Panc1 (cell line): ENCODE results near the gene ZNF600.
"Not testable (repeated sequence)": the region's sequence is repeated elsewhere in the genome, so short reads cannot be mapped to it uniquely, and the experiment has no call there.

Source experiments
- POLR2AphosphoS5 ChIP-seq: IDR thresholded peaks from 2 replicates; pipeline ENCODE4 v1.6.1; 2012; ENCODE audit warnings: mild to moderate bottlenecking, low read depth, low read length, moderate library complexity
- SIN3A ChIP-seq: IDR thresholded peaks from 2 replicates; pipeline ENCODE4 v1.6.1; 2012; ENCODE audit warnings: low read depth, mild to moderate bottlenecking, low read length, moderate library complexity, borderline replicate concordance; ENCODE audit not compliant: insufficient read depth
- TCF7L2 ChIP-seq: IDR thresholded peaks from 2 replicates; pipeline ENCODE4 v1.6.1; 2011; ENCODE audit warnings: mild to moderate bottlenecking, low read depth, low read length, inconsistent platforms
- TF ChIP-seq, protein P1 (sequence below): fragments of 450-650 bp; IDR thresholded peaks from 2 replicates; pipeline ENCODE4 v1.5.1; 2017; ENCODE audit warnings: mild to moderate bottlenecking
- TF ChIP-seq, protein P2 (sequence below), 2 experiments: IDR thresholded peaks; 2 replicates each; pipeline ENCODE4 v1.6.1; 2011 to 2012; ENCODE audit warnings: low read depth in 2 of 2, control low read depth in 1 of 2, low read length in 1 of 2, mild to moderate bottlenecking in 1 of 2, moderate library complexity in 1 of 2; ENCODE audit not compliant: insufficient read depth in 1 of 2

- TF ChIP-seq, protein P1, sequence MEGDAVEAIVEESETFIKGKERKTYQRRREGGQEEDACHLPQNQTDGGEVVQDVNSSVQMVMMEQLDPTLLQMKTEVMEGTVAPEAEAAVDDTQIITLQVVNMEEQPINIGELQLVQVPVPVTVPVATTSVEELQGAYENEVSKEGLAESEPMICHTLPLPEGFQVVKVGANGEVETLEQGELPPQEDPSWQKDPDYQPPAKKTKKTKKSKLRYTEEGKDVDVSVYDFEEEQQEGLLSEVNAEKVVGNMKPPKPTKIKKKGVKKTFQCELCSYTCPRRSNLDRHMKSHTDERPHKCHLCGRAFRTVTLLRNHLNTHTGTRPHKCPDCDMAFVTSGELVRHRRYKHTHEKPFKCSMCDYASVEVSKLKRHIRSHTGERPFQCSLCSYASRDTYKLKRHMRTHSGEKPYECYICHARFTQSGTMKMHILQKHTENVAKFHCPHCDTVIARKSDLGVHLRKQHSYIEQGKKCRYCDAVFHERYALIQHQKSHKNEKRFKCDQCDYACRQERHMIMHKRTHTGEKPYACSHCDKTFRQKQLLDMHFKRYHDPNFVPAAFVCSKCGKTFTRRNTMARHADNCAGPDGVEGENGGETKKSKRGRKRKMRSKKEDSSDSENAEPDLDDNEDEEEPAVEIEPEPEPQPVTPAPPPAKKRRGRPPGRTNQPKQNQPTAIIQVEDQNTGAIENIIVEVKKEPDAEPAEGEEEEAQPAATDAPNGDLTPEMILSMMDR, result not testable (repeated sequence)
- TF ChIP-seq SIN3A, TCF7L2, POLR2AphosphoS5: not testable (repeated sequence)
- TF ChIP-seq, protein P2, sequence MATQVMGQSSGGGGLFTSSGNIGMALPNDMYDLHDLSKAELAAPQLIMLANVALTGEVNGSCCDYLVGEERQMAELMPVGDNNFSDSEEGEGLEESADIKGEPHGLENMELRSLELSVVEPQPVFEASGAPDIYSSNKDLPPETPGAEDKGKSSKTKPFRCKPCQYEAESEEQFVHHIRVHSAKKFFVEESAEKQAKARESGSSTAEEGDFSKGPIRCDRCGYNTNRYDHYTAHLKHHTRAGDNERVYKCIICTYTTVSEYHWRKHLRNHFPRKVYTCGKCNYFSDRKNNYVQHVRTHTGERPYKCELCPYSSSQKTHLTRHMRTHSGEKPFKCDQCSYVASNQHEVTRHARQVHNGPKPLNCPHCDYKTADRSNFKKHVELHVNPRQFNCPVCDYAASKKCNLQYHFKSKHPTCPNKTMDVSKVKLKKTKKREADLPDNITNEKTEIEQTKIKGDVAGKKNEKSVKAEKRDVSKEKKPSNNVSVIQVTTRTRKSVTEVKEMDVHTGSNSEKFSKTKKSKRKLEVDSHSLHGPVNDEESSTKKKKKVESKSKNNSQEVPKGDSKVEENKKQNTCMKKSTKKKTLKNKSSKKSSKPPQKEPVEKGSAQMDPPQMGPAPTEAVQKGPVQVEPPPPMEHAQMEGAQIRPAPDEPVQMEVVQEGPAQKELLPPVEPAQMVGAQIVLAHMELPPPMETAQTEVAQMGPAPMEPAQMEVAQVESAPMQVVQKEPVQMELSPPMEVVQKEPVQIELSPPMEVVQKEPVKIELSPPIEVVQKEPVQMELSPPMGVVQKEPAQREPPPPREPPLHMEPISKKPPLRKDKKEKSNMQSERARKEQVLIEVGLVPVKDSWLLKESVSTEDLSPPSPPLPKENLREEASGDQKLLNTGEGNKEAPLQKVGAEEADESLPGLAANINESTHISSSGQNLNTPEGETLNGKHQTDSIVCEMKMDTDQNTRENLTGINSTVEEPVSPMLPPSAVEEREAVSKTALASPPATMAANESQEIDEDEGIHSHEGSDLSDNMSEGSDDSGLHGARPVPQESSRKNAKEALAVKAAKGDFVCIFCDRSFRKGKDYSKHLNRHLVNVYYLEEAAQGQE (IDR thresholded peaks at IDR 0.05; ENCODE audit: insufficient read depth in 1 of 2, low read depth in 2 of 2, low read length in 1 of 2), result not testable (repeated sequence)
Measured at GRCh38 chr19:52745919-52746318, 40.7 kb downstream of the ZNF600 start.
